Measurements from ENCODE around the gene DNMT3A.
A peak's percentile ranks its signal among the peaks of the same experiment; 100 is the strongest.
"Not testable (repeated sequence)": the region's sequence is repeated elsewhere in the genome, so short reads cannot be mapped to it uniquely, and the experiment has no call there.

Gene DNMT3A

DNA sequence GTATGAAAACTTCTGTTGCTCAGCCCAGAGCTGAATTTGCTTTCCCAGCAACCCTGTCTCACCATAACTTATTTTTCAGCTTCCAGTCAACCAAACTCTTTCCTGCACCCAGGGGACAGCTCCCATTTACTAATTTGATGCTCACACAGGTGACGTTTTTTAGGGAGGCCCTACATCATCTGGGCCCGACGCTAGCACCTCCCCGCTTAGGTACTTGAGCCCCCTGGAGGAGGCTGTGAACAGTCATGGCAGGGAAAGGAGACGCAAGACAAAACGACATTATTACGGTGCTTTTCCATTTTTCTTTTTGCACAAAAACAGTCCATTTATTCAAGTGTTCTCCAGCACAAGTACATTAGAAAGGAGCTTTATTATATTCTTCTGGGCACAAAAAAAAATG lies 114.1 kb downstream of the DNMT3A start:
- H3K4me1 ChIP-seq (ENCODE audit: control insufficient read depth, insufficient read depth, low read length), result peaks cover 8% of the 10 kb centered on the region
- H3K27me3 ChIP-seq (ENCODE audit: control insufficient read depth, insufficient read depth, low read length), result no peaks in the 10 kb centered on the region
- H3K9me3 ChIP-seq (ENCODE audit: control insufficient read depth, insufficient read depth, low read length), result no peaks in the 10 kb centered on the region
- no CpG with 5 or more reads among the region's 7 CpGs for WGBS (ENCODE audit: insufficient coverage, insufficient read length)
- no peak overlapping the region for H3K27ac ChIP-seq (ENCODE audit: low read length)
- peaks cover 9% of the 10 kb centered on the region; the same call in 1 of the 2 replicates for H3K36me3 ChIP-seq (ENCODE audit: control insufficient read depth, insufficient read depth, low read length)
- no peak overlapping the region for H3K4me3 ChIP-seq (ENCODE audit: low read length)
- DNase-seq (ENCODE audit: low read depth, low spot score), result no peak

DNA sequence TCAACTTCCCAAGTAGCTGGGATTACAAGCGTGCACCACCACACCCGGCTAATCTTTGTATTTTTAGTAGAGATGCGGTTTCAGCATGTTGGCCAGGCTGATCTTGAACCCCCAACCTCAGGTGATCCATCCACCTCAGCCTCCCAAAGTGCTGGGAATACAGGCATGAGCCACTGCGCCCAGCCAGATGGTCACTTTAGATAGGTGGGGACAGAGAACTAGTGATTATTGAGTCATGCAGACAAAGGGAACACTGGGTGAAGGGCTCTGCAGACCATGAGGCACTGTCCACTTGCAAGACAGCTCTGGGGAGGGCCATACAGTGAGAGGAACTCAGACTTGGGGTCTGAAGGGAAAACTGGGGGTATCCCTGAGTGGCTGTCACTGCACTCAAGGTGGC lies 114.9 kb downstream of the DNMT3A start:
- Histone ChIP-seq H3K9me3 (ENCODE audit: control insufficient read depth, insufficient read depth, low read length) (no peaks in the 10 kb centered on the region), H3K27ac (ENCODE audit: low read length) (no peak overlapping the region), H3K4me1 (ENCODE audit: control insufficient read depth, insufficient read depth, low read length) (peaks cover 8% of the 10 kb centered on the region), H3K27me3 (ENCODE audit: control insufficient read depth, insufficient read depth, low read length) (no peaks in the 10 kb centered on the region), H3K36me3 (ENCODE audit: control insufficient read depth, insufficient read depth, low read length) (peaks cover 2% of the 10 kb centered on the region; the same call in 1 of the 2 replicates), H3K4me3 (ENCODE audit: low read length) (no peak overlapping the region)
- WGBS (ENCODE audit: insufficient coverage, insufficient read length), result no CpG with 5 or more reads among the region's 4 CpGs
- DNase-seq (ENCODE audit: low read depth, low spot score), result no peak

DNA sequence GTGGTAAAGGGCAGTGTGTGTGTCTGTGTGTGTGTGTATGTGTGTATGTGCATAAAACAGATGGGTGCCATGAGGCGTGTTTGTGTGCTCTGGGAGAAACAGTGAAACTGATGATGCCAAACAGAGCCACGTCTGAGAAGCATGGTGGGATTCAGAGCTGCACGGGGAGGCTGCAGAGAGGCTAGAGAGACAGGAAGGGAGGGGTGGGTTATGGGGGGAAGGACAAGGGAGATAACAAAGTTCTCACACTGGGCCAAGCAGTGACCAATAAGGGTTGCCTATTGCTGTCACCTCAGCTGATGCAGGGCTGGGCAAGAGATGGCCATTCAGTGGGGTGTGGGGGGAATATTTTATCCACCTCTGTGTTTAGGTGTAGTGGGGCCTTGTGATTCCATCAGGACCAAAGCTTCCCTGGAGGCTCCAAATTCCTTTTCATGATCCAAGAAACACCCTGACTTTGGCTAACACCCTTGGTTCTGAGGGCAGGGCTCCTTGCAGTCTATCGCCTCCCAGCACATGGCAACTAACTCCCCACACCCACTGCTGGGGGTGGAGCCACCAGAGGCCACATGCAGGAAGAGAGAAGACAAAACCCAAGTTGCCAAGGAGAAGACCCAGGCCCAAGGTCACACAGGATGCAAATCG lies 119.1 kb downstream of the DNMT3A start:
- DNase-seq (ENCODE audit: low read depth, low spot score), result no peak
- WGBS (ENCODE audit: insufficient coverage, insufficient read length), result no CpG with 5 or more reads among the region's 5 CpGs
- H3K27me3 ChIP-seq (ENCODE audit: control insufficient read depth, insufficient read depth, low read length), result no peaks in the 10 kb centered on the region
- H3K4me1 ChIP-seq (ENCODE audit: control insufficient read depth, insufficient read depth, low read length), result no peaks in the 10 kb centered on the region
- H3K27ac ChIP-seq (ENCODE audit: low read length), result no peak overlapping the region
- no peak overlapping the region for H3K4me3 ChIP-seq (ENCODE audit: low read length)
- H3K9me3 ChIP-seq (ENCODE audit: control insufficient read depth, insufficient read depth, low read length), result no peaks in the 10 kb centered on the region
- no peaks in the 10 kb centered on the region for H3K36me3 ChIP-seq (ENCODE audit: control insufficient read depth, insufficient read depth, low read length)

DNA sequence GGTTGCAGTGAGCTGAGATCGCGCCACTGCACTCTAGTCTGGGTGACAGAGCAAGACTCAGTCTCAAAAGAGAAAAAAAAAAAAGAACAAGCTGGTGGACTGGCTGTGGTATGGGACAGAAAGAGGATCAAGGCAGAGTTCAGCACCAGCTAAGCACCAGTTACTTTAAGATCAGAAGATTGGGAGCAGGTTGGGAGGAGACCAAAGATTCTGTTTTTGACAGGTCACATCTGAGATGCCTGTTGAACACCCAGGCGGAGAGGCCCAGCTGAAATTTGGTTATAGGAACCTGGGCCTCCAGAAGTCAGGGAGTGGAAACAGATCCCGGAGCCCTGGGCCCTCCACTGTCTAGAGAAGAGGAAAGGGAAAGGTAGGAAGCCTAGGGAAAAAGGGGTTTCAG lies 120.1 kb downstream of the DNMT3A start:
- Histone ChIP-seq H3K4me1 (ENCODE audit: control insufficient read depth, insufficient read depth, low read length) (no peaks in the 10 kb centered on the region), H3K27ac (ENCODE audit: low read length) (no peak overlapping the region), H3K36me3 (ENCODE audit: control insufficient read depth, insufficient read depth, low read length) (no peaks in the 10 kb centered on the region), H3K27me3 (ENCODE audit: control insufficient read depth, insufficient read depth, low read length) (no peaks in the 10 kb centered on the region), H3K9me3 (ENCODE audit: control insufficient read depth, insufficient read depth, low read length) (no peaks in the 10 kb centered on the region), H3K4me3 (ENCODE audit: low read length) (no peak overlapping the region)
- WGBS (ENCODE audit: insufficient coverage, insufficient read length), result no CpG with 5 or more reads among the region's 4 CpGs
- DNase-seq (ENCODE audit: low read depth, low spot score), result no peak

DNA sequence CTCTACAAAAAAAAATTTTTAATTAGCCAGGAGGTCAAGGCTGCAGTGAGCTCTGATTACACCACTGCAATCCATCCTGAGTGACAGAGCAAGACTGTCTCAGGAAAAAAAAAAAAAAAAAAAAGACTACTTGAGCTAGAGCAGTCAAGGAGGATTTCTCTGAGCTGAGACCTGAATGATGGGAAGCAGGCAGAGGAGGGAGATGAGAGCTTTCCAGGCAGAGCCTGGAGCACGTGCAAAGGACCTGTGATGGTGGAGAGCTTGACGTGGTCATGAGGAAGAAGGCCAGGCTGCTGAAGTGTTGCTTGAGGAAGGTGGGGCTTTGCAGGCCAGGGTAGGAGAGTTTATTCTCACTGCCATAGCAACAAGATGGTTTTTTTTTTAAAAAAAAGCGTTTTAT lies 121.4 kb downstream of the DNMT3A start:
- Histone ChIP-seq H3K4me3 (ENCODE audit: low read length) (no peak overlapping the region), H3K27ac (ENCODE audit: low read length) (no peak overlapping the region), H3K9me3 (ENCODE audit: control insufficient read depth, insufficient read depth, low read length) (no peaks in the 10 kb centered on the region), H3K4me1 (ENCODE audit: control insufficient read depth, insufficient read depth, low read length) (no peaks in the 10 kb centered on the region), H3K27me3 (ENCODE audit: control insufficient read depth, insufficient read depth, low read length) (no peaks in the 10 kb centered on the region), H3K36me3 (ENCODE audit: control insufficient read depth, insufficient read depth, low read length) (no peaks in the 10 kb centered on the region)
- DNase-seq (ENCODE audit: low read depth, low spot score), result no peak
- WGBS (ENCODE audit: insufficient coverage, insufficient read length), result no CpG with 5 or more reads among the region's 3 CpGs

DNA sequence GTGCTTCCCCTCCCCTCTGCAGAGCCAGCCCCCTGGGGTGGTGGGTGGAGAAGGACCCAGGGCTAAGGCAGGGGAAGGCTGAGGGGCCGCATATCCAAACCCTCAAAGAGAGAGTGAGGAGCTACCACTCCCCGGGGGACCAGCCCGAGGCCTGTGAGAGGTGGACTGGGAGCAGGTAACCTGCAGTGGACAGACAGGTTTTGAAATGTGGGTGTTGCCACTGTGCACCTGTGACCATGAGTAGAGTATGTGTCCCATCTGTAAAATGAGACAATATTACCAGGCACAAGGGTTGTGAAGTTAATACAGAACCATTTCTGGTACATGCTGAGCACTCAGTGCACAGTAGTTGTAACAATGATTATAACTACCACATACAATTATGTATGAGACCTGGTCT lies 122.1 kb downstream of the DNMT3A start:
- no peaks in the 10 kb centered on the region for H3K36me3 ChIP-seq (ENCODE audit: control insufficient read depth, insufficient read depth, low read length)
- no peaks in the 10 kb centered on the region for H3K27me3 ChIP-seq (ENCODE audit: control insufficient read depth, insufficient read depth, low read length)
- no peaks in the 10 kb centered on the region for H3K9me3 ChIP-seq (ENCODE audit: control insufficient read depth, insufficient read depth, low read length)
- WGBS (ENCODE audit: insufficient coverage, insufficient read length), result no CpG with 5 or more reads among the region's 3 CpGs
- H3K4me3 ChIP-seq (ENCODE audit: low read length), result no peak overlapping the region
- DNase-seq (ENCODE audit: low read depth, low spot score), result no peak
- no peaks in the 10 kb centered on the region for H3K4me1 ChIP-seq (ENCODE audit: control insufficient read depth, insufficient read depth, low read length)
- H3K27ac ChIP-seq (ENCODE audit: low read length), result no peak overlapping the region

DNA sequence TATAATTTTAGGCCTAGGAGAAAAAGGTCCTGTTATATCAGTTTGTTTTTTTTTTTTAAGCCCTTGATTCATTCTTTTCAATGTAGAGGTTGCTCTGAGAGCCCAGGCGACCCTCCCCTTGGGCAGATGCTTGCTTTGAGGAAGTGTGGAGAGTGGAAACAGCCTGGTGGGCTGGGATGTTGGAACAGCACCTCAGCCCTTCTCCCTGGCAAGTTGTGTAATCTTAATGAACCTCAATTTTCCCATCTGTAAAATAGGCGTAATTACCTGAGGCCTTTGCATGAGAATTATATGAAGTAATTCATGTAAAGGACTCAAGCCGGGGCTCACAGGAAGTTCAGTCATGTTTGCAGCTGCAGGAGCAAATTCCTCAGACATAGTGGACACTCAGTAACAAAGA lies 123.6 kb downstream of the DNMT3A start:
- no CpG with 5 or more reads among the region's 3 CpGs for WGBS (ENCODE audit: insufficient coverage, insufficient read length)
- H3K27me3 ChIP-seq (ENCODE audit: control insufficient read depth, insufficient read depth, low read length), result no peaks in the 10 kb centered on the region
- H3K36me3 ChIP-seq (ENCODE audit: control insufficient read depth, insufficient read depth, low read length), result no peaks in the 10 kb centered on the region
- no peak overlapping the region for H3K4me3 ChIP-seq (ENCODE audit: low read length)
- H3K27ac ChIP-seq (ENCODE audit: low read length), result no peak overlapping the region
- DNase-seq (ENCODE audit: low read depth, low spot score), result no peak
- H3K9me3 ChIP-seq (ENCODE audit: control insufficient read depth, insufficient read depth, low read length), result no peaks in the 10 kb centered on the region
- no peaks in the 10 kb centered on the region for H3K4me1 ChIP-seq (ENCODE audit: control insufficient read depth, insufficient read depth, low read length)

DNA sequence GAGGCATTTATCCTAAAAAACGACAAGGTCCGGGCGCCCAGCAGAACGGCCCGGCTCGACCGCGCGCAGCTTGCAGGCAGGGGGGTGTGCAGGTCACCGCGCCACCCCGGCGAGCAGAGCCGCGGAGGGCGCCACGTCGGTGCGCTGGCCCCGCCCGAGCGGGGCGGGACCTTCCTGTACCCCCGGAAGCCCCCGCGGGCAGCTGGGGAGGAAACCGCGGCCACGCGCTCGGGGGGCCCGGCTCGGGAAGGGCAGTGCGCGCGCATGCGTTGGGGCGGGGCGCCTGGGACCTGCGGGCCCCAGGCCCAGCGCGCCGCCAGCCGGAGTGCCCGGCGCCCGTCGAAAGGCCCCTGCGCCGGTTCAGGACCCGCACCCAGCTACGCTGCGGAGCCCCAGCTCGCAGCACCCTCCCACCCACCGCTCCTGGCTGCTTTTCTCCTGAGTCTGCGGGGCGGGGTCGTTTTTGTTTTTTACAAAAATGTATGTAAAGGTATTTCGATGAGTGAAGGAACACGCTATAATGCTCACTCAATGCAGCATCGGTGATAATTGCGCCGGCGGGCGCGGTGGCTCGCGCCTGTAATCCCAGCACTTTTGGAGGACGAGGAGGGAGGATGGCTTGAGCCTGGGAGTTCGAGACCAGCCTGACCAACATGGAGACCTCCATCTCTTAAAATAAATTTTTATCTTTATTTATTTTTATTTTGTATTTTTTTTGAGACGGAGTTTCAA lies 125.6 kb downstream of the DNMT3A start:
- peak overlapping the region; percentile 60; the same call in 1 of the 2 replicates for H3K4me3 ChIP-seq (ENCODE audit: low read length)
- no CpG with 5 or more reads among the region's 71 CpGs for WGBS (ENCODE audit: insufficient coverage, insufficient read length)

DNA sequence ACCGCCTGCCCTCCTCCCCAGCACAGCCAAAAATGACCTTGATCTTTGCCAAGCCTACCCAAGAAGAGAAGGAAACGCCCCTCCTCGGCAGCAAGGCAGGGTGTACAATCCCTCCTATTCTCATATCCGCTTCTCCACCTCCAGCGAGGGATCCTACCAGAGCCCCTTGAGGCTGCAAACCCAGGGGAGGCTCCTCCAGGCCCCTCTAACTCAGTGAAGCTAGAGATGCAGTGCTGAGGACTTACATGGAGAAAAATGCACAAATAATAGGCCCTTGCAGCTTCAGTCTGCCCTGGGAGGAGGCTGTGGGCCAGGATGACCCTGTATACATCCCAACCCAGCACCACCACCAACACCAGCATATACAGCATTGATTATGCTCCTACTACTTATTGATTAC lies 126.5 kb downstream of the DNMT3A start:
- WGBS (ENCODE audit: insufficient coverage, insufficient read length), result no CpG with 5 or more reads among the region's 5 CpGs
- Histone ChIP-seq H3K27ac (ENCODE audit: low read length) (no peak overlapping the region), H3K4me3 (ENCODE audit: low read length) (peak overlapping the region; percentile 60; the same call in 1 of the 2 replicates)

More for the DNA sequence above, 125.6 kb downstream of the DNMT3A start:
- Histone ChIP-seq H3K4me1 (ENCODE audit: control insufficient read depth, insufficient read depth, low read length) (no peaks in the 10 kb centered on the region), H3K27ac (ENCODE audit: low read length) (no peak overlapping the region), H3K27me3 (ENCODE audit: control insufficient read depth, insufficient read depth, low read length) (no peaks in the 10 kb centered on the region), H3K9me3 (ENCODE audit: control insufficient read depth, insufficient read depth, low read length) (no peaks in the 10 kb centered on the region), H3K36me3 (ENCODE audit: control insufficient read depth, insufficient read depth, low read length) (no peaks in the 10 kb centered on the region)
- DNase-seq (ENCODE audit: low read depth, low spot score), result peak; percentile 58

DNA sequence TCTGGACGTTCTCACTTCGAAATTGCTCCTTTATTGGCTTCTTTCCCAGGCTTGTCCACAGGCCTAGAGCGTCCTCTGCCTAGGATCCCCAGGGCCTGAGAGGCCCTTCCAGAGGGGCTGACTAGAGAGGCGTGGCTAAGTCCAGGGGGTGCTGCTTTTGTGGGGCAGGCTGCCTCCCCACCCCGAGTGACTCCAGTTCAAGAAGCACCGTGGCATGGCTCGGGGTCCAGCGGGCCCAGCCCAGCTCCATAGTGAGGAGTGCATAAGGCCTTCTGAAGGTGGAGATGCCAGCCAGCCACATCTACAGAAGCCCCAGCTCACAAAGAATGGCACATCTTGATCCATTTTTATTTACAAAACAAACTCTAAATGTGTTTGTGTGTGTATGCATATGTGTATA lies 128.5 kb downstream of the DNMT3A start:
- no CpG with 5 or more reads among the region's 8 CpGs for WGBS (ENCODE audit: insufficient coverage, insufficient read length)
- no peaks in the 10 kb centered on the region for H3K4me1 ChIP-seq (ENCODE audit: control insufficient read depth, insufficient read depth, low read length)
- no peak for DNase-seq (ENCODE audit: low read depth, low spot score)
- no peaks in the 10 kb centered on the region for H3K27me3 ChIP-seq (ENCODE audit: control insufficient read depth, insufficient read depth, low read length)
- no peaks in the 10 kb centered on the region for H3K9me3 ChIP-seq (ENCODE audit: control insufficient read depth, insufficient read depth, low read length)
- H3K4me3 ChIP-seq (ENCODE audit: low read length), result no peak overlapping the region
- H3K36me3 ChIP-seq (ENCODE audit: control insufficient read depth, insufficient read depth, low read length), result no peaks in the 10 kb centered on the region
- H3K27ac ChIP-seq (ENCODE audit: low read length), result no peak overlapping the region

More for the DNA sequence above, 126.5 kb downstream of the DNMT3A start:
- Histone ChIP-seq H3K36me3 (ENCODE audit: control insufficient read depth, insufficient read depth, low read length) (no peaks in the 10 kb centered on the region), H3K27me3 (ENCODE audit: control insufficient read depth, insufficient read depth, low read length) (no peaks in the 10 kb centered on the region), H3K9me3 (ENCODE audit: control insufficient read depth, insufficient read depth, low read length) (no peaks in the 10 kb centered on the region), H3K4me1 (ENCODE audit: control insufficient read depth, insufficient read depth, low read length) (no peaks in the 10 kb centered on the region)
- DNase-seq (ENCODE audit: low read depth, low spot score), result no peak

DNA sequence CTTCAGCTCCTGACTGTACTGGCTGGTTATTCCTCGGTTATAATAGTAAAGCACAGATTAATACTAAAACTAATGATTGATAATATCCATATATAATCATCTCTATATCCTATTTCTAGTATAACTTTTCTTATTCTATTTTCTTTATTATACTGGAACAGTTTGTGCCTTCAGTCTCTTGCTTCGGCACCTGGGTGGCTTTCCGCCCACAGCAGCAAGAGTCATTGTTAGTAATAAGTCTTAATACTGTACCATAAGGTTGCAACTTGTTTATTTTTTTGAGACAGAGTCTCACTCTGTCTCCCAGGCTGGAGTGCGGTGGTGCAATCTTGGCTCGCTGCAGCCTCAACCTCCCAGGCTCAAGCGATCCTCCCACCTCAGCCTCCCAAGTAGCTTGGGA lies 130.8 kb downstream of the DNMT3A start:
- not testable (repeated sequence) for H3K4me1 ChIP-seq (ENCODE audit: control insufficient read depth, insufficient read depth, low read length); DNase-seq (ENCODE audit: low read depth, low spot score); H3K36me3 ChIP-seq (ENCODE audit: control insufficient read depth, insufficient read depth, low read length); H3K27me3 ChIP-seq (ENCODE audit: control insufficient read depth, insufficient read depth, low read length); H3K9me3 ChIP-seq (ENCODE audit: control insufficient read depth, insufficient read depth, low read length); H3K27ac ChIP-seq (ENCODE audit: low read length); H3K4me3 ChIP-seq (ENCODE audit: low read length)
- WGBS (ENCODE audit: insufficient coverage, insufficient read length), result no CpG with 5 or more reads among the region's 6 CpGs
